Loucy (cell line): ENCODE results near the gene TET2.

Experiments used
- H2AFZ ChIP-seq: fragments of 200-600 bp; sonication (generic); 2 replicates; pipeline ENCODE4 v1.6.0; 2016; ENCODE audit warnings: antibody characterized with exemption, mild to moderate bottlenecking, low read length, moderate library complexity
- H3F3A ChIP-seq: fragments of 200-600 bp; 2 replicates; pipeline ENCODE4 v1.6.0; 2016; ENCODE audit warnings: antibody characterized with exemption, low read depth, mild to moderate bottlenecking
- H3K27me3 ChIP-seq: fragments of 200-600 bp; sonication (generic); 2 replicates; pipeline ENCODE4 v1.6.1; 2014; ENCODE audit warnings: low read length, mild to moderate bottlenecking; ENCODE audit not compliant: insufficient read depth, poor library complexity, severe bottlenecking
- H3K36me3 ChIP-seq: fragments of 200-600 bp; sonication (generic); 2 replicates; pipeline ENCODE4 v1.6.1; 2016; ENCODE audit warnings: low read length; ENCODE audit not compliant: insufficient read depth
- H3K4me1 ChIP-seq: fragments of 200-600 bp; sonication (generic); 2 replicates; pipeline ENCODE4 v1.5.1; 2014; ENCODE audit warnings: low read length, mild to moderate bottlenecking; ENCODE audit not compliant: insufficient read depth, poor library complexity, severe bottlenecking
- H3K4me2 ChIP-seq: fragments of 200-600 bp; sonication (generic); 2 replicates; pipeline ENCODE4 v1.6.0; 2014; ENCODE audit warnings: antibody characterized with exemption, low read length, low read depth, mild to moderate bottlenecking; ENCODE audit not compliant: poor library complexity, severe bottlenecking
- H3K4me3 ChIP-seq: fragments of 200-600 bp; sonication (generic); 2 replicates; pipeline ENCODE4 v1.5.1; 2014; ENCODE audit warnings: low read length, mild to moderate bottlenecking, mixed read lengths; ENCODE audit not compliant: poor library complexity, severe bottlenecking
- H3K79me2 ChIP-seq: fragments of 200-600 bp; sonication (generic); 2 replicates; pipeline ENCODE4 v1.6.1; 2014; ENCODE audit warnings: low read length; ENCODE audit not compliant: insufficient read depth
- H3K9ac ChIP-seq: fragments of 200-600 bp; sonication (generic); 2 replicates; pipeline ENCODE4 v1.6.0; 2014; ENCODE audit warnings: mild to moderate bottlenecking, low read depth, low read length, moderate library complexity; ENCODE audit not compliant: poor library complexity, severe bottlenecking
- H3K9me2 ChIP-seq: fragments of 200-600 bp; sonication (generic); replicated peaks from 2 replicates; pipeline ENCODE4 v1.6.1; 2016; ENCODE audit warnings: low read depth, low read length, mixed read lengths
- H3K9me3 ChIP-seq: fragments of 200-600 bp; sonication (generic); 2 replicates; pipeline ENCODE4 v1.6.1; 2014; ENCODE audit warnings: mild to moderate bottlenecking, antibody characterized with exemption, low read length, low read depth; ENCODE audit not compliant: insufficient read depth
- H4K20me1 ChIP-seq: fragments of 200-600 bp; sonication (generic); 2 replicates; pipeline ENCODE4 v1.6.0; 2014; ENCODE audit warnings: antibody characterized with exemption, low read length, mild to moderate bottlenecking; ENCODE audit not compliant: insufficient read depth, poor library complexity, severe bottlenecking
- CTCF ChIP-seq: fragments of 200-600 bp; sonication (generic); conservative IDR thresholded peaks from 2 replicates; pipeline ENCODE4 v1.5.1; 2014; ENCODE audit warnings: mild to moderate bottlenecking, antibody characterized with exemption, low read length
- EZH2phosphoT487 ChIP-seq: fragments of 200-600 bp; IDR thresholded peaks from 2 replicates; pipeline ENCODE4 v1.6.1; 2018; ENCODE audit warnings: antibody characterized with exemption, mild to moderate bottlenecking, moderate library complexity, borderline replicate concordance

TET2 gene

GRCh38 chr4:105171912-105172311, 25.2 kb downstream of the TET2 start:
- Histone ChIP-seq H3K79me2 (no peaks in the 10 kb centered on the region), H3K4me2 (no peak overlapping the region), H3K4me3 (no peak overlapping the region), H3K9ac (no peak overlapping the region), H3K4me1 (no peaks in the 10 kb centered on the region), H3K27me3 (no peaks in the 10 kb centered on the region), H4K20me1 (no peaks in the 10 kb centered on the region), H3K9me3 (no peaks in the 10 kb centered on the region), H3F3A (no peaks in the 10 kb centered on the region), H3K9me2 (no peaks in the 10 kb centered on the region), H3K36me3 (no peaks in the 10 kb centered on the region), H2AFZ (no peak overlapping the region)
- TF ChIP-seq CTCF (no peak), EZH2phosphoT487 (no peak)

GRCh38 chr4:105174098-105174497, 27.4 kb downstream of the TET2 start:
- Histone ChIP-seq H3F3A (no peaks in the 10 kb centered on the region), H3K79me2 (no peaks in the 10 kb centered on the region), H2AFZ (no peak overlapping the region), H3K27me3 (no peaks in the 10 kb centered on the region), H3K4me2 (no peak overlapping the region), H3K4me1 (no peaks in the 10 kb centered on the region), H4K20me1 (no peaks in the 10 kb centered on the region), H3K4me3 (no peak overlapping the region), H3K9ac (no peak overlapping the region), H3K36me3 (no peaks in the 10 kb centered on the region), H3K9me3 (no peaks in the 10 kb centered on the region), H3K9me2 (no peaks in the 10 kb centered on the region)
- TF ChIP-seq EZH2phosphoT487 (no peak), CTCF (no peak)

- Histone ChIP-seq H4K20me1 (no peaks in the 10 kb centered on the region), H3K4me2 (no peak overlapping the region), H2AFZ (no peak overlapping the region), H3K4me1 (peaks cover 7% of the 10 kb centered on the region), H3F3A (no peaks in the 10 kb centered on the region), H3K9me3 (no peaks in the 10 kb centered on the region), H3K36me3 (no peaks in the 10 kb centered on the region), H3K27me3 (no peaks in the 10 kb centered on the region), H3K9ac (no peak overlapping the region), H3K9me2 (no peaks in the 10 kb centered on the region), H3K4me3 (no peak overlapping the region), H3K79me2 (no peaks in the 10 kb centered on the region)
- no peak for TF ChIP-seq EZH2phosphoT487
- no peak for TF ChIP-seq CTCF
Observed at GRCh38 chr4:105179539-105180401, 33.1 kb downstream of the TET2 start.
